ENCODE results near the gene STK32B. TPM values are rescaled to one million over a fixed set of nuclear protein-coding genes. Genes with fewer than 3 reads are reported as not detected.

Gene STK32B
- total RNA-seq, 1 experiment from 2014 or later, result 15.1 TPM

GRCh38 chr4:5399790-5400421 lies 348.6 kb downstream of the STK32B start:
- Histone ChIP-seq H3K36me3 (ENCODE audit: insufficient read depth, low read length, poor library complexity, severe bottlenecking) (no peaks in the 10 kb centered on the region), H3K9me3 (ENCODE audit: low read depth, low read length, poor library complexity, severe bottlenecking) (no peaks in the 10 kb centered on the region), H3K4me1 (ENCODE audit: insufficient read depth, low read length, poor library complexity, severe bottlenecking) (no peaks in the 10 kb centered on the region), H3K27ac (ENCODE audit: low read depth, low read length, poor library complexity, severe bottlenecking) (no peak overlapping the region), H3K4me3 (ENCODE audit: low read depth, low read length, poor library complexity, severe bottlenecking) (no peak overlapping the region), H3K27me3 (replicated peaks; ENCODE audit: insufficient read depth, low read depth, low read length, poor library complexity) (no peaks in the 10 kb centered on the region)
- peak; percentile 60 for DNase-seq (ENCODE audit: low spot score)
- intact Hi-C loops (cut with micrococcal nuclease; ENCODE audit: unreplicated experiment), result loop anchor here (5.0 kb wide), 1 partner anchor 392 kb away; no protein-coding TSS in a partner anchor
- TF ChIP-seq CTCF (conservative IDR thresholded peaks at IDR 0.05; ENCODE audit: low read depth, low read length), result peak; percentile 81
- no peak for TF ChIP-seq EZH2 (IDR thresholded peaks at IDR 0.05; ENCODE audit: borderline replicate concordance, low read depth, low read length, poor library complexity, severe bottlenecking)
- CTCF ChIA-PET, result interaction anchor here (0.7 kb wide), 1 partner anchor 388 kb away, joined by 3 read pairs; no protein-coding TSS in a partner anchor
- no TSS peak for BruUV-seq (replicated peaks)
- POLR2A ChIA-PET (ENCODE audit: low non-redundant PET), result no interaction called here

- POLR2A ChIA-PET (ENCODE audit: low non-redundant PET), result no interaction called here
- BruUV-seq (replicated peaks), result no TSS peak
- Histone ChIP-seq H3K36me3 (ENCODE audit: insufficient read depth, low read length, poor library complexity, severe bottlenecking) (no peaks in the 10 kb centered on the region), H3K4me1 (ENCODE audit: insufficient read depth, low read length, poor library complexity, severe bottlenecking) (no peaks in the 10 kb centered on the region), H3K4me3 (ENCODE audit: low read depth, low read length, poor library complexity, severe bottlenecking) (no peak overlapping the region), H3K9me3 (ENCODE audit: low read depth, low read length, poor library complexity, severe bottlenecking) (peaks cover 5% of the 10 kb centered on the region), H3K27ac (ENCODE audit: low read depth, low read length, poor library complexity, severe bottlenecking) (no peak overlapping the region), H3K27me3 (replicated peaks; ENCODE audit: insufficient read depth, low read depth, low read length, poor library complexity) (no peaks in the 10 kb centered on the region)
- TF ChIP-seq CTCF (conservative IDR thresholded peaks at IDR 0.05; ENCODE audit: low read depth, low read length) (no peak), EZH2 (IDR thresholded peaks at IDR 0.05; ENCODE audit: borderline replicate concordance, low read depth, low read length, poor library complexity, severe bottlenecking) (no peak)
- DNase-seq (ENCODE audit: low spot score), result no peak
- CTCF ChIA-PET, result no interaction called here
- intact Hi-C loops (cut with micrococcal nuclease; ENCODE audit: unreplicated experiment), result no loop called here
These were observed 352.6 kb downstream of the STK32B start for GRCh38 chr4:5403746-5404497.

- ChIA-PET POLR2A (ENCODE audit: low non-redundant PET) (no interaction called here), CTCF (no interaction called here)
- no peaks in the 10 kb centered on the region for H3K27me3 ChIP-seq (replicated peaks; ENCODE audit: insufficient read depth, low read depth, low read length, poor library complexity)
- H3K27ac ChIP-seq (ENCODE audit: low read depth, low read length, poor library complexity, severe bottlenecking), result no peak overlapping the region
- H3K9me3 ChIP-seq (ENCODE audit: low read depth, low read length, poor library complexity, severe bottlenecking), result peaks cover 5% of the 10 kb centered on the region
- intact Hi-C loops (cut with micrococcal nuclease; ENCODE audit: unreplicated experiment), result no loop called here
- H3K4me1 ChIP-seq (ENCODE audit: insufficient read depth, low read length, poor library complexity, severe bottlenecking), result no peaks in the 10 kb centered on the region
- BruUV-seq (replicated peaks), result no TSS peak
- TF ChIP-seq CTCF (conservative IDR thresholded peaks at IDR 0.05; ENCODE audit: low read depth, low read length) (no peak), EZH2 (IDR thresholded peaks at IDR 0.05; ENCODE audit: borderline replicate concordance, low read depth, low read length, poor library complexity, severe bottlenecking) (no peak)
- H3K36me3 ChIP-seq (ENCODE audit: insufficient read depth, low read length, poor library complexity, severe bottlenecking), result no peaks in the 10 kb centered on the region
- no peak for DNase-seq (ENCODE audit: low spot score)
- no peak overlapping the region for H3K4me3 ChIP-seq (ENCODE audit: low read depth, low read length, poor library complexity, severe bottlenecking)
These were observed 358.0 kb downstream of the STK32B start for GRCh38 chr4:5409237-5409636.

Data from A673 (cell line).